ENCODE measurements around the gene PTPRG. TPM values are rescaled to one million over a fixed set of nuclear protein-coding genes. Genes with fewer than 3 reads are reported as not detected.
A peak's percentile ranks its signal among the peaks of the same experiment; 100 is the strongest.

The PTPRG gene
- total RNA-seq, 1 experiment from 2014 or later = 69.3 TPM

DNA sequence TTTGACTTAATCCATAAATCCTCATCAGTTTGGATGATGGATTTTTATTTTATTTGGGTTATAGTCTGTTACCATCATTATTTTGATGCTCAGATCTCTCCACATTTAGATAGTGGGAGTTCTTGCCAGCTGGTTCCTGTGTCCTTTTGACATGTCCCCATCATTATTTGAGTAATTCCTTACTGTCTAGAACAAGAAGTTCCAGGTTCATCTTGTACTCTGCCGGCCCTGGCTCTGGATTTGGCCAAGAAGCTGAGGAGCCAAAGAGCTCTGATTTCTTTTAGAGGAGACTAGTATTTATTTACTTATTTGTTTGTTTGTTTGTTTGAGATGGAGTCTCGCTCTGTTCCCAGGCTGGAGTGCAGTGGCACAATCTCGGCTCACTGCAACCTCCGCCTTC lies 54.3 kb downstream of the PTPRG start:
- Histone ChIP-seq H3K4ac (ENCODE audit: low read depth, low read length) (no peak overlapping the region), H2AFZ (ENCODE audit: low read length) (no peak overlapping the region), H3K79me1 (ENCODE audit: insufficient read depth, low read depth, low read length, poor library complexity, severe bottlenecking) (peaks cover 4% of the 10 kb centered on the region), H3K4me2 (ENCODE audit: insufficient read depth, insufficient read length, low read length) (no peak overlapping the region), H4K8ac (replicated peaks; ENCODE audit: insufficient read length, low read depth, low read length) (no peak overlapping the region), H3K4me1 (ENCODE audit: insufficient read depth, low read length) (peaks cover 10% of the 10 kb centered on the region), H3K9ac (ENCODE audit: extremely low read depth, insufficient read length, low read length) (no peak overlapping the region), H4K20me1 (ENCODE audit: control insufficient read depth, insufficient read depth, insufficient read length) (no peaks in the 10 kb centered on the region), H3K79me2 (ENCODE audit: insufficient read depth, low read length) (peaks cover 45% of the 10 kb centered on the region), H3K27me3 (ENCODE audit: insufficient read depth, low read length) (no peaks in the 10 kb centered on the region), H3K18ac (ENCODE audit: insufficient read length, low read depth, low read length) (no peak overlapping the region), H2BK120ac (ENCODE audit: low read depth, low read length, poor library complexity, severe bottlenecking) (no peak overlapping the region), H2BK5ac (ENCODE audit: insufficient read length, low read length) (no peak overlapping the region), H2BK20ac (ENCODE audit: low read depth, low read length, poor library complexity, severe bottlenecking) (no peak overlapping the region), H3T11ph (ENCODE audit: low read length) (no peak overlapping the region), H4K91ac (ENCODE audit: insufficient read length, low read depth, low read length) (no peak overlapping the region), H3K23me2 (ENCODE audit: insufficient read length, low read depth, low read length, poor library complexity, severe bottlenecking) (no peaks in the 10 kb centered on the region), H2BK15ac (ENCODE audit: low read depth, low read length) (no peak overlapping the region), H3K14ac (ENCODE audit: insufficient read depth, low read length) (no peak overlapping the region), H3K27ac (ENCODE audit: insufficient read length, low read depth, low read length) (no peak overlapping the region), H3K9me3 (ENCODE audit: control insufficient read depth, low read depth, low read length) (no peaks in the 10 kb centered on the region), H4K5ac (ENCODE audit: insufficient read length, low read depth, low read length) (no peak overlapping the region), H2BK12ac (ENCODE audit: insufficient read length, low read depth, low read length) (no peak overlapping the region), H2AK5ac (ENCODE audit: insufficient read length, low read length) (no peak overlapping the region), H3K56ac (ENCODE audit: insufficient read length, low read depth, low read length) (no peak overlapping the region), H3K23ac (ENCODE audit: insufficient read length, low read depth, low read length) (no peak overlapping the region)
- no peaks in the 10 kb centered on the region for H3K9me3 Mint-ChIP-seq
- no peaks in the 10 kb centered on the region for H3K27me3 Mint-ChIP-seq (ENCODE audit: low read depth)
- peaks cover 5 to 12% (median 7%) of the 10 kb centered on the region in 3 experiments; a peak in 5 of 7 replicates for H3K36me3 Mint-ChIP-seq (ENCODE audit: insufficient read depth in 1 of 3, low read depth in 3 of 3)
- H3K27ac Mint-ChIP-seq = peak overlapping the region in 1 of 3 experiments; percentile 46; a peak in 1 of 7 replicates
- WGBS (ENCODE audit: extremely low coverage, insufficient read length, low lambda C conversion rate) = no CpG with 5 or more reads among the region's 4 CpGs
- TF ChIP-seq, protein P1, sequence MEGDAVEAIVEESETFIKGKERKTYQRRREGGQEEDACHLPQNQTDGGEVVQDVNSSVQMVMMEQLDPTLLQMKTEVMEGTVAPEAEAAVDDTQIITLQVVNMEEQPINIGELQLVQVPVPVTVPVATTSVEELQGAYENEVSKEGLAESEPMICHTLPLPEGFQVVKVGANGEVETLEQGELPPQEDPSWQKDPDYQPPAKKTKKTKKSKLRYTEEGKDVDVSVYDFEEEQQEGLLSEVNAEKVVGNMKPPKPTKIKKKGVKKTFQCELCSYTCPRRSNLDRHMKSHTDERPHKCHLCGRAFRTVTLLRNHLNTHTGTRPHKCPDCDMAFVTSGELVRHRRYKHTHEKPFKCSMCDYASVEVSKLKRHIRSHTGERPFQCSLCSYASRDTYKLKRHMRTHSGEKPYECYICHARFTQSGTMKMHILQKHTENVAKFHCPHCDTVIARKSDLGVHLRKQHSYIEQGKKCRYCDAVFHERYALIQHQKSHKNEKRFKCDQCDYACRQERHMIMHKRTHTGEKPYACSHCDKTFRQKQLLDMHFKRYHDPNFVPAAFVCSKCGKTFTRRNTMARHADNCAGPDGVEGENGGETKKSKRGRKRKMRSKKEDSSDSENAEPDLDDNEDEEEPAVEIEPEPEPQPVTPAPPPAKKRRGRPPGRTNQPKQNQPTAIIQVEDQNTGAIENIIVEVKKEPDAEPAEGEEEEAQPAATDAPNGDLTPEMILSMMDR (conservative IDR thresholded peaks at IDR 0.05) = no peak
- H3K4me1 Mint-ChIP-seq = peaks cover 37 to 42% of the 10 kb centered on the region in 2 experiments
- no peak overlapping the region for H3K4me3 Mint-ChIP-seq
- DNase-seq = no peak
